Mucosa of stomach (tissue), 1 donor: ENCODE results near the gene SYNPO2.

Source experiments
- H3K27me3 ChIP-seq: one replicate; pipeline ENCODE4 v1.7.0; 2013; ENCODE audit warnings: mild to moderate bottlenecking, low read length; ENCODE audit not compliant: control insufficient read depth, insufficient read depth
- H3K36me3 ChIP-seq: one replicate; pipeline ENCODE4 v1.7.0; 2013; ENCODE audit warnings: low read length; ENCODE audit not compliant: control insufficient read depth, insufficient read depth
- H3K4me1 ChIP-seq: one replicate; pipeline ENCODE4 v1.7.0; 2013; ENCODE audit warnings: mild to moderate bottlenecking, low read length; ENCODE audit not compliant: control insufficient read depth, insufficient read depth
- H3K4me3 ChIP-seq: one replicate; pipeline ENCODE4 v1.7.0; 2013; ENCODE audit warnings: low read length
- H3K9ac ChIP-seq: one replicate; pipeline ENCODE4 v1.7.0; 2013; ENCODE audit warnings: mild to moderate bottlenecking, low read length, moderate library complexity
- H3K9me3 ChIP-seq: one replicate; pipeline ENCODE4 v1.7.0; 2013; ENCODE audit warnings: mild to moderate bottlenecking, low read length, moderate library complexity; ENCODE audit not compliant: control insufficient read depth
- donor health status: Pancreatic carcinoma.

The SYNPO2 gene

DNA sequence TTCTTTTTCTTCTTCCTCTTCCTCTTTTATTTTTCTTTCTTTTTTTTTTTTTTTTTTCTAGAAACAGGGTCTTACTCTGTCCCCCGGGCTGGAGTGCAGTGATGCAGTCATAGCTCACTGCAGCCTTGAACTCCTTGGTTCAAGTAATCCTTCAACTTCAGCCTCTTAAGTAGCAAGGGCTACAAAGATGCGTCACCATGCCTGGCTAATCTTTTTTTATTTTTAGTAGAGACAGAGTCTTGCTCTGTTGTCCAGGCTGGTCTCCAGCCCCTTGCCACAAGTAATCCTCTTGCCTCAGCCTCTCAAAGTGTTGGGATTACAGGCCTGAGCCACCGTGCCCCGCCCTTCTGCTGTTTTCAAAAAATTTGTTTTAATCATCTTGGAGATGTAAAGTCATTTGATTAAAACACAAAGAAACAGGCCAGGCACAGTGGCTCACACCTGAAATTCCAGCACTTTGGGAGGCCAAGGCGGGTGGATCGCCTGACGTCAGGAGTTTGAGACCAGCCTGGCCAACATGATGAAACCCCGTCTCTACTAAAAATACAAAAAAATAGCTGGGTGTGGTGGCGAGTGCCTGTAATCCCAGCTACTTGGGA is 28.1 kb downstream of the SYNPO2 start:
- no peaks in the 10 kb centered on the region for H3K36me3 ChIP-seq
- no peak overlapping the region for H3K9ac ChIP-seq
- H3K4me1 ChIP-seq = no peaks in the 10 kb centered on the region
- H3K27me3 ChIP-seq = no peaks in the 10 kb centered on the region
- H3K4me3 ChIP-seq = no peak overlapping the region
- H3K9me3 ChIP-seq = no peaks in the 10 kb centered on the region

GRCh38 chr4:118917582-118917981 is 28.9 kb downstream of the SYNPO2 start:
- Histone ChIP-seq H3K4me1 (no peaks in the 10 kb centered on the region), H3K27me3 (no peaks in the 10 kb centered on the region), H3K36me3 (no peaks in the 10 kb centered on the region), H3K4me3 (no peak overlapping the region), H3K9ac (no peak overlapping the region), H3K9me3 (no peaks in the 10 kb centered on the region)

DNA sequence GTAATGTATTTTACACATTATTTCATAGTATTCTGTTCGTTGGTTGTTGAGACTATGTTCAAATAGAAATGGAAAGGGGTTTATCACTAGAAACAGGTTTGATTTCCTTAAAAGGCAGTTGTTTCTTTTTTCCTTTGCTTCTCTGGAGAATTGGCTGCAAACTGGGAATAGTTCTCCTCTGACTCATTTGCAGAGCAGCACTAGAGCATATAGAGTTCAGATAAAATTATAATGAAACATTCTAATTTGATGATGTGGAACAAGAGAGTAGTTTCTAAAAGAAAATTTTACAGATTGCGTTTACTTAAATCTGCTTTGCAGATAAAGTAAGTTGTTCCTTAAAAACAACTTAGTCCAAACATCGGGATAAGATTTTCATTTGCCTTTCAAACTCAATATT is 29.7 kb downstream of the SYNPO2 start:
- Histone ChIP-seq H3K36me3 (no peaks in the 10 kb centered on the region), H3K27me3 (no peaks in the 10 kb centered on the region), H3K9ac (no peak overlapping the region), H3K4me1 (no peaks in the 10 kb centered on the region), H3K9me3 (no peaks in the 10 kb centered on the region), H3K4me3 (no peak overlapping the region)

DNA sequence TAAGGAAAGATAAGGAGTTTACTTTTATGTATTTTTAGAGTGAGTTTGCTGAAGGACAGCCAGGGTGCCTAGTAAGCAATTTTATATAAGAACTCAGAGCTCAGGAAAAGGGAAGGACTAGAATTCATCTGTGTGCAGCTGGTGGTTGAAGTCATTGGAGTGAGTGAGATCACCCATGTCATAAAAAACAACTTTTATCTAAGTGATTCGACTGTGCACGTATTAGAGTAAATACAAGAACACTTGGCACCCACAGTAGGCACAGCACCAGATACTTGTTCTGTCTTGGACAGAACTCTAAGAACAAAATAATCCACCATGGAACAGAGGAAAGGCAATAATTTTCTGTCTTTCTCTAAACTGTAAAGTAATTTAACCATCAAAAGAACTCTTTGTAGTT is 31.6 kb downstream of the SYNPO2 start:
- Histone ChIP-seq H3K4me3 (no peak overlapping the region), H3K27me3 (no peaks in the 10 kb centered on the region), H3K36me3 (no peaks in the 10 kb centered on the region)

DNA sequence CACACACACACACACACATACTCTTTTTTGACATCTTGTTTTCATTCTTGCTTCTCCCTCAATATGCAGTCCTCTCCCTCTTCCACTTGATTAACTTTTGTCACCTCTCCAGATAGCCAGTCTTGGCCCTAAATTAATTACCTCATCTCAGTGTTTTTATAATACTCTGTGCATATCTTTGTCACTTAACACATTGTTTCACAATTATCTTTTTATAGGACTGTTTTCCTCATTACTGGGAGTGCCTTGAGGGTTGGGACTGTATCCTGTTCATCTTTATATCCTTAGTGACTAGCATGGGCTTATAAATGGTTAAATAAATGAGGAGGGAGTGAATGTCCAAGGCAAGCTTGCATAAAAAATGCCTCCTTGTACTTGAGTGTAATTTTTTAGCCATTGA is 33.1 kb downstream of the SYNPO2 start:
- H3K4me3 ChIP-seq = no peak overlapping the region
- no peak overlapping the region for H3K9ac ChIP-seq
- H3K36me3 ChIP-seq = no peaks in the 10 kb centered on the region
- H3K9me3 ChIP-seq = no peaks in the 10 kb centered on the region
- no peaks in the 10 kb centered on the region for H3K27me3 ChIP-seq
- no peaks in the 10 kb centered on the region for H3K4me1 ChIP-seq

More for the DNA sequence above, 31.6 kb downstream of the SYNPO2 start:
- no peaks in the 10 kb centered on the region for H3K9me3 ChIP-seq
- no peaks in the 10 kb centered on the region for H3K4me1 ChIP-seq
- H3K9ac ChIP-seq = no peak overlapping the region

GRCh38 chr4:118923891-118924290 is 35.2 kb downstream of the SYNPO2 start:
- no peak overlapping the region for H3K9ac ChIP-seq
- no peaks in the 10 kb centered on the region for H3K4me1 ChIP-seq
- no peaks in the 10 kb centered on the region for H3K9me3 ChIP-seq
- no peaks in the 10 kb centered on the region for H3K36me3 ChIP-seq
- no peaks in the 10 kb centered on the region for H3K27me3 ChIP-seq
- H3K4me3 ChIP-seq = no peak overlapping the region

- Histone ChIP-seq H3K36me3 (no peaks in the 10 kb centered on the region), H3K9me3 (no peaks in the 10 kb centered on the region), H3K4me3 (no peak overlapping the region), H3K4me1 (no peaks in the 10 kb centered on the region), H3K27me3 (no peaks in the 10 kb centered on the region), H3K9ac (no peak overlapping the region)
Observed at GRCh38 chr4:118927974-118928373, 39.3 kb downstream of the SYNPO2 start.

GRCh38 chr4:118930255-118930654 is 41.6 kb downstream of the SYNPO2 start:
- H3K9ac ChIP-seq = no peak overlapping the region
- H3K36me3 ChIP-seq = no peaks in the 10 kb centered on the region
- H3K27me3 ChIP-seq = no peaks in the 10 kb centered on the region
- H3K4me1 ChIP-seq = no peaks in the 10 kb centered on the region
- H3K4me3 ChIP-seq = no peak overlapping the region
- H3K9me3 ChIP-seq = no peaks in the 10 kb centered on the region

DNA sequence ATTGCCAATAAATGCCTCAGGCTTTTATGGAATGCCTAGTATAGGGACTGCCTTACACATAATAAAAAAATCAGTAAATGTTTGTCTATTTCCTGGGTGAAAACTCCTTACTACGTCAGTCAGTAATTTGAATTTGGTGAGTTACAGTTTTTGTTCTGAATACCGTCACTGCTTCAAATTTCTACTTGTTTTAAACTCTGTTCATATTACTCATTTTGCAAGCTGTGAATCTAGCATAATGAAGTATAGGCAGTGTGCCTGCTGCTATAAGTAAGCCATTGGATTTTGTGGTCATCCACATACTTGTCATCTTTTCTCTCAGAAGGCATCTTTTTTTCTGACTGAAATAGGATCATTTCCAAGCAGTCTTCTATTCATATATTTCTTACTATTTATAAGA is 43.1 kb downstream of the SYNPO2 start:
- no peaks in the 10 kb centered on the region for H3K4me1 ChIP-seq
- no peaks in the 10 kb centered on the region for H3K9me3 ChIP-seq
- no peak overlapping the region for H3K4me3 ChIP-seq

GRCh38 chr4:118935819-118936218 is 47.2 kb downstream of the SYNPO2 start:
- Histone ChIP-seq H3K4me3 (no peak overlapping the region), H3K27me3 (no peaks in the 10 kb centered on the region), H3K9ac (no peak overlapping the region), H3K4me1 (no peaks in the 10 kb centered on the region), H3K9me3 (no peaks in the 10 kb centered on the region), H3K36me3 (no peaks in the 10 kb centered on the region)

More for the DNA sequence above, 43.1 kb downstream of the SYNPO2 start:
- no peak overlapping the region for H3K9ac ChIP-seq
- H3K27me3 ChIP-seq = no peaks in the 10 kb centered on the region
- H3K36me3 ChIP-seq = no peaks in the 10 kb centered on the region

DNA sequence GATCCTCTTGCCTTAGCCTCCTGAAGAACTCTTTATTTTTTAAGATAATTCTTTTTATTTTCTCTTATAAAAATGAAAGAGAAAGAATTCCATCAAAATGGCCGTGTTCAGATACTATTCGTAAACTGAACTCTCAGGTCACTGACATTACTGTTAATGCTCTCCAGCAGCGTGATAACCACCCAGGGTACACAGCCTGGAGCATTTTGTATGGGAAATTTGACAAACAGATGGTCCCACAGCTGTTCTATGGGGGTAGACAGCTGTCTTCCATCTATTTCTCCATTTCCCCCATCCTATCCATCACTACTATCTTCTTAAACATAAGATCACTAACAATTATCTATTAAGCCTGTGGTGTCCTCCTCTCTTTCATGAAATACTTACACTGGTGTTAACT is 47.8 kb downstream of the SYNPO2 start:
- Histone ChIP-seq H3K4me1 (no peaks in the 10 kb centered on the region), H3K27me3 (no peaks in the 10 kb centered on the region), H3K9me3 (no peaks in the 10 kb centered on the region), H3K9ac (no peak overlapping the region), H3K4me3 (no peak overlapping the region), H3K36me3 (no peaks in the 10 kb centered on the region)

GRCh38 chr4:118939169-118939783 is 50.6 kb downstream of the SYNPO2 start:
- Histone ChIP-seq H3K36me3 (no peaks in the 10 kb centered on the region), H3K4me1 (no peaks in the 10 kb centered on the region), H3K27me3 (peaks cover 3% of the 10 kb centered on the region), H3K9me3 (no peaks in the 10 kb centered on the region), H3K9ac (no peak overlapping the region), H3K4me3 (no peak overlapping the region)

GRCh38 chr4:118941149-118941548 is 52.5 kb downstream of the SYNPO2 start:
- Histone ChIP-seq H3K9ac (no peak overlapping the region), H3K9me3 (no peaks in the 10 kb centered on the region), H3K4me3 (no peak overlapping the region), H3K4me1 (no peaks in the 10 kb centered on the region), H3K27me3 (peaks cover 3% of the 10 kb centered on the region), H3K36me3 (no peaks in the 10 kb centered on the region)
